Measurements from ENCODE around the gene PSMB7.

PSMB7 gene

DNA sequence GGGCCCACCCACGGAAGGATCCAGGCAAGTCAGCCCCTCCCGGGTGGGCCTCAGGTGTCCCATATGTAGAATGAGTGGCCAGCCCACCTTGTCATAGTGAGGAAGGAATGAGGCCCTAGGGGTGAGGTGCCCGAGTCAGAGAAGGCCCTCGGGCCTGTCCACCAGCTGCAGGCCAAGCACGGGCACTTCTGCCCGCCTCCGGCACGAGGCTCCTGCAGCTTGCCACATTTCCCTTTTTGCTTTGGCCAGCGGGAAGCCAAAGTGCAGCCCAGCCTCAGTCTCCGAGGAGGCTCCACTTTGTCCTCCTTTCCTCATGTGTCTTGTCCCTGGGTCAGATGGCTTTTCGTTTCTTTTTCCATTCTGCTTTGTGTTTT is 72.9 kb downstream of the PSMB7 start:
- Histone ChIP-seq H3K4me1 (ENCODE audit: insufficient read depth, insufficient read length) (peaks cover 29% of the 10 kb centered on the region), H3K36me3 (ENCODE audit: insufficient read depth, insufficient read length, low read length) (peaks cover 83% of the 10 kb centered on the region), H3K9me3 (ENCODE audit: insufficient read depth, low read length) (peaks cover 6% of the 10 kb centered on the region; the same call in 1 of the 2 replicates), H3K9ac (ENCODE audit: insufficient read length, low read depth) (peak overlapping the region; percentile 72), H3K4me3 (ENCODE audit: insufficient read length, low read depth) (no peak overlapping the region), H3K27me3 (ENCODE audit: insufficient read depth, insufficient read length) (no peaks in the 10 kb centered on the region)
- no peak for DNase-seq (ENCODE audit: low read depth, low spot score)
- TF ChIP-seq YY1 (IDR thresholded peaks at IDR 0.05; ENCODE audit: insufficient read depth, insufficient read length) (no peak), ZNF274 (IDR thresholded peaks at IDR 0.05; ENCODE audit: low read depth, low read length) (no peak), SUZ12 (IDR thresholded peaks at IDR 0.05; ENCODE audit: extremely low read depth, insufficient read depth, insufficient read length) (no peak)

DNA sequence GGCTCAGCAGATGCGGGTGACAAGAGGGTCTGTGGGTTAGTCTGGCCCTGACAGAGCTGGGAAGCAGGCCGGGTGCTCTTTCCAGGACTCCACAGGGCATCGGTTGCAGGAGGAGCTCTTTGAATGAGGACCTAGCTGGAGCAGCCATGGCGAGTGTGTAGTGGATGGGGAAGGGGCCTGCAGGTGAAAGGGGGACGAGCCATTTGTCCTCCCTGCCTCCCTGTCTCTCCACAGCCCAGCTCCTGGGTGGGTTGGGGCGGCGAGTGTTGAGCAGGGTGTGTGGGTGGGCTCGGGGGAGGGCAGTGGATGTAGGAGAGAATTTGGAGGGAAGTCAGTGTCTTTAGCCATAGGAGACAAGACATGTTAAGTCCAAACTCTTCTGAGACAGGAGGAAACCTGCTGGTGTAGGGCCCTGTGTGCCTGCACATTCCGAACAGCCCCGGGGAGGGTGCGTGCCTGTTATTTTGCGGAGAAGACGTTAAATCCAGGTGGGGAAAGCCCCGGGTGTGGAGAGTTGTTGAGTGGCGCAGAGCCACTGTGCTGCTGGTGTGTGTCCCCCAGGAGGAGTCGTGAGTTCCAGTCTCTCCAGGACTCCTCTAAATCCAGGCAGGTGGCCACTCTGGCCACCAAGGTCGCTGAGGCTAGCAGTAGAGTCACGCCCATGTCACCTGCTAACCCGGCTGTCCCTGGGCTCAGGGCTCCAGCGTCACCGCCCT is 73.6 kb downstream of the PSMB7 start:
- peaks cover 13% of the 10 kb centered on the region; the same call in 1 of the 2 replicates for H3K9me3 ChIP-seq (ENCODE audit: insufficient read depth, low read length)
- H3K27me3 ChIP-seq (ENCODE audit: insufficient read depth, insufficient read length) = no peaks in the 10 kb centered on the region
- no peak overlapping the region for H3K9ac ChIP-seq (ENCODE audit: insufficient read length, low read depth)
- TF ChIP-seq SUZ12 (IDR thresholded peaks at IDR 0.05; ENCODE audit: extremely low read depth, insufficient read depth, insufficient read length) = no peak
- no peak for TF ChIP-seq YY1 (IDR thresholded peaks at IDR 0.05; ENCODE audit: insufficient read depth, insufficient read length)
- TF ChIP-seq ZNF274 (IDR thresholded peaks at IDR 0.05; ENCODE audit: low read depth, low read length) = no peak
- H3K36me3 ChIP-seq (ENCODE audit: insufficient read depth, insufficient read length, low read length) = peaks cover 83% of the 10 kb centered on the region
- DNase-seq (ENCODE audit: low read depth, low spot score) = no peak
- no peak overlapping the region for H3K4me3 ChIP-seq (ENCODE audit: insufficient read length, low read depth)
- H3K4me1 ChIP-seq (ENCODE audit: insufficient read depth, insufficient read length) = peaks cover 29% of the 10 kb centered on the region

DNA sequence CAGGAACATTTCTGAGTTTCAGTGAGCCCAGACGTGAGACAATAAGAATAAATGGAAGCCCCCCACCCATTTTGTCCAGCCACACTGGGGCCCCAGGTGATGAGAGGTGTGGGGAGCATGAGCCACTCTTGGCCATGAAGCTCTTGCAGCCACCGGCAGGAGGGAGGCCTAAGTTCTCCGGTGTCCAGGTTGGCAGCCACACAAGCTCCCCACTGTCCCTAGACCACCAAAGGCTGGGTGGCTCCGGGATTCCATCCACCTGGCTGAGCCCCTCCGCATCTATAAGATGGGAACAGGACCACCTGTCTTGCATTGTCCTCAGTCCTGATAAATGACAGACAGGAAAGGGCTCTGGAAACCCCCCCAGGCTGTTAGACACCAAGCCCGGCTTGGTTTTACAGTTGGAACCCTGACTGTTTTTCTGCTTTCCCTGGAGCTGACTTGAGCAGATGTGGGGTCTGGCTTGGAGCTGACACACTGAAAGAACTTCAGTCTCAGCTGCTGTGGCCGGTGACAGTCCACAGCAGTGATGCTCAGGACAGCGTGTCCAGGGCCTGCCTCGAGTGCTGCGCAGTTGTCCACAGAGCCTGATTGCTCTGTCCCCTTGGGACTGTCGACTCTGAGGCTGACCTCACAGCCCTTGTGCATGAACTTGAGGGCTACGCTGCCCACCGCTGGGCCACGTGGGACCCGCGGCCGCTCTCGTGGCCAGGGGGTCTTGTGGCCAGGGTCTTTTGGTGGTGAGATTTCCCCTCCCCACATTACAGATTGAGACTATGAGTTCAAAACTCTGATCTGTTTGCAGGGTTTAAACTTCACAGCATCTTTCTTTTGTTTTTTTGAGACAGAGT is 74.8 kb downstream of the PSMB7 start:
- Histone ChIP-seq H3K36me3 (ENCODE audit: insufficient read depth, insufficient read length, low read length) (peaks cover 76% of the 10 kb centered on the region), H3K4me1 (ENCODE audit: insufficient read depth, insufficient read length) (peaks cover 29% of the 10 kb centered on the region), H3K9me3 (ENCODE audit: insufficient read depth, low read length) (peaks cover 13% of the 10 kb centered on the region; the same call in 1 of the 2 replicates), H3K4me3 (ENCODE audit: insufficient read length, low read depth) (no peak overlapping the region), H3K9ac (ENCODE audit: insufficient read length, low read depth) (no peak overlapping the region), H3K27me3 (ENCODE audit: insufficient read depth, insufficient read length) (no peaks in the 10 kb centered on the region)
- DNase-seq (ENCODE audit: low read depth, low spot score) = no peak
- TF ChIP-seq YY1 (IDR thresholded peaks at IDR 0.05; ENCODE audit: insufficient read depth, insufficient read length) (no peak), SUZ12 (IDR thresholded peaks at IDR 0.05; ENCODE audit: extremely low read depth, insufficient read depth, insufficient read length) (no peak)

DNA sequence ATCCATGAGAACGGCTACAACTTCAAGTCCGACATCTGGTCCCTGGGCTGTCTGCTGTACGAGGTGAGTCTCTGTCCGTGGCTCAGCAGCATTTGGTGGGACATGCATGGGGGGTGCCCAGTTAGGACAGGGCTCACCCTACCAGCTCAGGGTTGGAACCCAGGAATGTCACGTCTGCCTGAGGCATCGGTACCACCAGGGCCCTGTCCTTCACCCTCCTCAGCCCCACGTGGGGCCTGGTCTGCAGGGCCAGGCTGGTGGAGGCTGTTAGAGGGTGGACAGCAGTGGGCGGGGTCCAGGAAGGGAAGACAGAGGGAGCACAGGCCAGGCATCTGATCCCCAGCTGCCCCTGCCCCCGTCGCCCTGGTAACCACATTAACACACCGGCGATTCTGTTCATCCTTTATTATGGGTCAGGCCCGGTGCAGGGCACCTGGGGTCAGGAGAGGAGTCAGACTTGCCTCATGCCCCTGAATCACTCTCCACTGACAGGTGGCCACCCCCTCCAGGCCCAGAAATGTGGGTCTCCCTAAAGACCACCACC is 75.6 kb downstream of the PSMB7 start:
- Histone ChIP-seq H3K36me3 (ENCODE audit: insufficient read depth, insufficient read length, low read length) (peaks cover 74% of the 10 kb centered on the region), H3K27me3 (ENCODE audit: insufficient read depth, insufficient read length) (no peaks in the 10 kb centered on the region), H3K9me3 (ENCODE audit: insufficient read depth, low read length) (peaks cover 13% of the 10 kb centered on the region; the same call in 1 of the 2 replicates), H3K9ac (ENCODE audit: insufficient read length, low read depth) (peak overlapping the region; percentile 5), H3K4me1 (ENCODE audit: insufficient read depth, insufficient read length) (peaks cover 33% of the 10 kb centered on the region), H3K4me3 (ENCODE audit: insufficient read length, low read depth) (no peak overlapping the region)
- TF ChIP-seq ZNF274 (IDR thresholded peaks at IDR 0.05; ENCODE audit: low read depth, low read length) (no peak), YY1 (IDR thresholded peaks at IDR 0.05; ENCODE audit: insufficient read depth, insufficient read length) (no peak), SUZ12 (IDR thresholded peaks at IDR 0.05; ENCODE audit: extremely low read depth, insufficient read depth, insufficient read length) (no peak)
- DNase-seq (ENCODE audit: low read depth, low spot score) = no peak

DNA sequence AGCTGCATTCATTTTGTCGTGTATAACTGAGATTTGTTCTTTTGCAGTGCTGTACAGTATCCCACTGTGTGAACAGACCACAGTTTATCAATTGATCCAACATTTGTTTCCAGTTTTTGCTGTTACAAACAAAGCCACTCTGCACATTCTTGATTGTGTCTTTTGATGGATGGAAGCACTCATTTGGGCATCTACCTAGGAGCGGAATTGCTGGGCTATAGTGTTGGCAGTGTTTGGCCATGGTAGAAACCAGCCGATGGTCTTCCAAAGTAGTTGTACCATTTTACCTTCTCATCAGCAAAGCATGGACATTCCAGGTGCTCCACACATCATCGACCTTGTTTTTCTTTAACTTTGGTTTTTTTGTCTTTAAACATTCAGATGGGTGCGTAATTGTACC is 77.7 kb downstream of the PSMB7 start:
- no peaks in the 10 kb centered on the region for H3K27me3 ChIP-seq (ENCODE audit: insufficient read depth, insufficient read length)
- no peak for DNase-seq (ENCODE audit: low read depth, low spot score)
- H3K9me3 ChIP-seq (ENCODE audit: insufficient read depth, low read length) = peaks cover 13% of the 10 kb centered on the region; the same call in 1 of the 2 replicates
- no peak overlapping the region for H3K4me3 ChIP-seq (ENCODE audit: insufficient read length, low read depth)
- H3K9ac ChIP-seq (ENCODE audit: insufficient read length, low read depth) = no peak overlapping the region
- peaks cover 77% of the 10 kb centered on the region for H3K36me3 ChIP-seq (ENCODE audit: insufficient read depth, insufficient read length, low read length)
- TF ChIP-seq ZNF274 (IDR thresholded peaks at IDR 0.05; ENCODE audit: low read depth, low read length) (no peak), YY1 (IDR thresholded peaks at IDR 0.05; ENCODE audit: insufficient read depth, insufficient read length) (no peak), SUZ12 (IDR thresholded peaks at IDR 0.05; ENCODE audit: extremely low read depth, insufficient read depth, insufficient read length) (no peak)
- peaks cover 23% of the 10 kb centered on the region for H3K4me1 ChIP-seq (ENCODE audit: insufficient read depth, insufficient read length)

DNA sequence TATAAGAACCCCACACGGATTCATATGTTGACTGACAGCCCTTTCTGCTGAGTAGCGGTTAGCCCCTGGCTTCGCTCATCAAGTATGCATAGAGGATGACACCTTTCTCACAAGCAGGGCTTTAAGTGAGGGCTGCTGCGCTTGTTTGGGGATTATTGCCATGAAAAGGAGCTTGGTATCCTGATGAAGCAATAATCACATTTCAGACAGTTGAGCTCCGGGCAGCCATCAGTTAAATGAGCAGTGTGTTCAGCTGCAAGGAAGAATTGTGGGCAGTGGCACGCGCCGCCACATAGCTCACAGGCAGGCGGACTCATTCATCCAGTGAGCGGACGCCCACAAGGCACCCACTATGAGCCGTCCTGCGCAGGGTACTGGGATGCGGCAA is 79.9 kb downstream of the PSMB7 start:
- H3K9ac ChIP-seq (ENCODE audit: insufficient read length, low read depth) = no peak overlapping the region
- DNase-seq (ENCODE audit: low read depth, low spot score) = no peak
- peaks cover 13% of the 10 kb centered on the region for H3K4me1 ChIP-seq (ENCODE audit: insufficient read depth, insufficient read length)
- H3K4me3 ChIP-seq (ENCODE audit: insufficient read length, low read depth) = no peak overlapping the region
- peaks cover 13% of the 10 kb centered on the region; the same call in 1 of the 2 replicates for H3K9me3 ChIP-seq (ENCODE audit: insufficient read depth, low read length)
- H3K27me3 ChIP-seq (ENCODE audit: insufficient read depth, insufficient read length) = no peaks in the 10 kb centered on the region
- TF ChIP-seq SUZ12 (IDR thresholded peaks at IDR 0.05; ENCODE audit: extremely low read depth, insufficient read depth, insufficient read length) (no peak), YY1 (IDR thresholded peaks at IDR 0.05; ENCODE audit: insufficient read depth, insufficient read length) (no peak), ZNF274 (IDR thresholded peaks at IDR 0.05; ENCODE audit: low read depth, low read length) (no peak)
- H3K36me3 ChIP-seq (ENCODE audit: insufficient read depth, insufficient read length, low read length) = peaks cover 78% of the 10 kb centered on the region
